GM12801 (cell line): ENCODE results near the gene CCDC112.

ENCODE experiments used
- TF ChIP-seq, protein P1 (sequence below): IDR thresholded peaks from one replicate; pipeline ENCODE4 v1.5.1; 2011; ENCODE audit warnings: control low read depth; ENCODE audit not compliant: insufficient read length; ENCODE audit errors: extremely low read depth

The CCDC112 gene

DNA sequence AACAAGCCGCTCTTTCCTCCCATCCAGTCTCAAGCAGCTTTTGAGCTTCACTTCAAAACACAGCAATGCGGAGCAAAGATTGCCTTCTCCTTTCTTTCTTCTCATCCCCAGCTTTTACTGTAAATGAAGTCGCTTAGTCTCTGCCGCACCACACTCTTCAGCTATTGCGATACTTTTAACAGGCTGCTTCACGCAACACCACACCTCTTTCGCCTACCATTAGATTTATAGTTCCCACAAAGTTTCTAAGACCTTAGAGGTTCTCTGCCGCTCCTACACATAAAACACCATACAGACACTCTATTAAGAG lies 34.5 kb downstream of the CCDC112 start:
- TF ChIP-seq, protein P1, sequence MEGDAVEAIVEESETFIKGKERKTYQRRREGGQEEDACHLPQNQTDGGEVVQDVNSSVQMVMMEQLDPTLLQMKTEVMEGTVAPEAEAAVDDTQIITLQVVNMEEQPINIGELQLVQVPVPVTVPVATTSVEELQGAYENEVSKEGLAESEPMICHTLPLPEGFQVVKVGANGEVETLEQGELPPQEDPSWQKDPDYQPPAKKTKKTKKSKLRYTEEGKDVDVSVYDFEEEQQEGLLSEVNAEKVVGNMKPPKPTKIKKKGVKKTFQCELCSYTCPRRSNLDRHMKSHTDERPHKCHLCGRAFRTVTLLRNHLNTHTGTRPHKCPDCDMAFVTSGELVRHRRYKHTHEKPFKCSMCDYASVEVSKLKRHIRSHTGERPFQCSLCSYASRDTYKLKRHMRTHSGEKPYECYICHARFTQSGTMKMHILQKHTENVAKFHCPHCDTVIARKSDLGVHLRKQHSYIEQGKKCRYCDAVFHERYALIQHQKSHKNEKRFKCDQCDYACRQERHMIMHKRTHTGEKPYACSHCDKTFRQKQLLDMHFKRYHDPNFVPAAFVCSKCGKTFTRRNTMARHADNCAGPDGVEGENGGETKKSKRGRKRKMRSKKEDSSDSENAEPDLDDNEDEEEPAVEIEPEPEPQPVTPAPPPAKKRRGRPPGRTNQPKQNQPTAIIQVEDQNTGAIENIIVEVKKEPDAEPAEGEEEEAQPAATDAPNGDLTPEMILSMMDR, result no peak

DNA sequence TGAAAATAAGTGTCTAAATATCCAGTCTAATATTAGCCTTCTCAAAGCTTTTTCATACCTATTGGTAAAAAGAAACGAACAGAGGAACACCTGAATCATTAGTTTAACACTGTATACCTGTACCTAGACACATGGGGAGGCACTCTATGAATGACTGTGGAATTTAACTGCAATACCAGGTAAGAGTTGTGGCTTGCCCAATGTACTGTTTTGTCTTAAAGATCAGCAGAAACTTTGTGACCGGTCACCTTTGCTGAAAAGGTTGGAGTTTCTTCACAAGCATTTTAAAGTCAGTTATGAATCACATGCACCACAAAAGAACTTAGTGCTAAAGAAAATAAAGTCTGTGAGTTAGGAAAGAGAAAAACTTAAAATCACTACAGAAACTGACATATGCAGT lies 36.2 kb downstream of the CCDC112 start:
- TF ChIP-seq, protein P1, result no peak

DNA sequence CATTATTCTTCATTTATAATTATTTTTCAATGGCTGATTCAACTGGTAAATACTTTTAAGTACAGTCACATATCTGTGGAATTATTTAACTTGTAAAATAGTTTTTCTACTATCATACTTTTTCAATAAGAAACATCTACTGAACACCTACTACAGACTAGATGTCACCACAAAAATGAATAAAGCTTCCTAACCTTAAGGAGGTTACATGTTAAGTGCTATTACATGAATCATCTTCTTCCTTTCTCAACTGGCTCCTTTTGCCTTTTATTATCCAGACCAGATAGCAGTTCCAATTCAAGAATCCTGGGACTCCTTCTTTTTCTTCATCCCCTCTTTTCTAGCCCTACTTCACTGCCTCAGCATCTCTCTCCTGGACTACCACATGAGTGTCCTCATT lies 38.5 kb downstream of the CCDC112 start:
- TF ChIP-seq, protein P1, result no peak

DNA sequence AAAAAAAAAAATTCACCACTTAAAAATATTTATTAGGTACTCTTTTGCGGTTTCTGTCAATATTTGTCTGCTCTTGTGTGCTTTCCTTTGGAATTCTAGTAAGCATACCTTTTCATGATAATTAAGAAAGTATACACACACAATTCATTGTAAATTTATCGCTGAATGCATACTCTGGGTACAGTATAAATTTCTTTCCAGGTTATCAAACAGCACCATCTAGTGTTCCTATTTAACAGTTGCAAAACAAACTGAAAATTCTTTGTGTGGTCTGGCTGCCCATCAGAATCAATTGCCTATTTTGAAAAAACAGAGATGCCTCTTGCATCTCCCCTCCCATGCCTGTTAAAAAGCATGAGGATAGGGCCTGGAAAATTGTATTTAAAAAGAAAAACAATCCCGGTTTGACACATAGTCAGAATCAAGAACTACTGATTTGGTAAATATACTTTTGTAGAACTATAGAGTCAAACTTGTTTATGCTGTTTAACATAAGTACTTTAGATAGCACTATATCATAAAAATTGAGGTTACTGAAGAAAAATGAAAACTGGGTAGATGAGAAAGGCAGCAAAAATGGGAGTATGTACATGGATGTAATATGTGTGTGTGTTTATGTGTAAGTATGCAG lies 50.0 kb downstream of the CCDC112 start:
- TF ChIP-seq, protein P1, result peak; percentile 24

DNA sequence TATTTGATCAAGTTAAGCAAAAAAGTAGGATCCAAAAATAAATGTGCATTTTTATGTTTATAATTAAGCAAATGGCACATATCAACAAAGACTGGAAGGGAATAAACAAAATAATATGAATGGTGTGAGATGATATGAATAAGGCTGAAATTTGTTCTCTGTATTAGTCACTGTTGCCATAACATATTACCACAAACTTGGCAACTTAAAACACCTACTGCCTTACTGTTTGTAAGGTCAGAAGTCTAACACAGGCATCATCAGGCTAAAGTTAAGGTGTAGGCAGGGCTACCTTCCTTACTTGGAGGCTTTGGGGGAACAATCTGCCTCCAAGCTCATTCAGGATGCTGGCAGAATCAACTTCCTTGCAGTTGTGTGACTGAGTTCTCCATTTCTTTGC lies 53.0 kb downstream of the CCDC112 start:
- TF ChIP-seq, protein P1, result no peak

DNA sequence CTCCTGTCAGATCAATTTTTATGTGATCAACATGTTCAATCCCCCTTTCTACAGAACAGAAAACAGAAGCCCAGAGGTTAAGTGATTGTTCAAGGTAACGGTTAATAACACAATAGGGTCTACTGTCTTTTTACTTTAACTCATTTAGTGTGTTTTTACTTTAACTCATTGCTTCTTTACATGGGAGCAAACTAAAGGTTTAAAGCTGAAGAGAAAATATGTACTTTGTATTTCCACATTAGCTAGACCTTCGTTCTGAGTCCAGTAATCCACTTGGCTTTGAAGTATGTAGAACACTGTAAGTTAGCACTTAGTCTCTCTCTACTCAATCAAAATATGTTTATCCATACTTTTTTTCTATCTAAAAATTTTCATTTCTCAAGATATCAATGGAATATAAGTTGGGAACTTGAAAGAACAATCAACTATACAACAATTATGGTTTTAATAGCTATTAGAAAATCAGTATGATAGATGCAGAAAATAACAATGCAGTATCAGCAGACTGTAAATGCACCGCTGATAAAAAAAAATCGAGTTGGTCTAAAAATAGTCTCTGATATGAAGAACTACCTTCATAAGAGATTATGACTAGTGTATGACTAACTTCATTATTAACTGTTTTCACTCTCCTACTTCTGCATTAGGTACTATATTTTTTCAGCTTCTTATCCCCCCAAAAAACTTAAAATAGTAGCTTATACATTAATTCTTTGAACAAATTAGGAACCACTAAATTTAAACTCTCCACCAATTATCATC lies 54.4 kb downstream of the CCDC112 start:
- TF ChIP-seq, protein P1, result no peak

DNA sequence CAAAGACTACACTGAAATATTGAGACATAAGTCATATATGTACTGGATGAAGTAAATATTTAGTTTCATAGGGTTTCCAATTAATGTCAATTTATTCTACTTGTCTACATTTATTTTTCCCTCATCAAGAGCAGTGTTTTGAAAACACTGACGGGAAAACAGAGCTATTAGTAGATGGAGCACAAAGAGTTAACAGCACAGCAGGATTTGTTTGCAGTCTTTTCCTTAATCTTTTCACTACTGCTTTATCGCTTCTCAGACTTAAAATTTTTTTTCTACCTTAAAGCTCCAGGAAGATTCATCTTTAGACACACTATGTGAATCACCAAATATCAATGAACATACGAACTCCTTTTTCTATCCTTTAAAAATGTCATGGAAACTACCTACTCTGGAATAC lies 59.4 kb downstream of the CCDC112 start:
- TF ChIP-seq, protein P1, result no peak
